Astrocyte (in vitro differentiated cells and primary cell): Measurements from ENCODE around the gene ZFYVE1.

Experiments used
- EZH2 ChIP-seq: IDR thresholded peaks from 2 replicates; pipeline ENCODE4 v1.6.1; 2012; ENCODE audit warnings: mild to moderate bottlenecking, low read length, inconsistent platforms; ENCODE audit not compliant: insufficient read depth
- TF ChIP-seq, protein P1 (sequence below): IDR thresholded peaks from 2 replicates; pipeline ENCODE4 v1.5.1; 2011; ENCODE audit warnings: low read depth, mild to moderate bottlenecking, inconsistent platforms, low read length, moderate library complexity; ENCODE audit not compliant: insufficient read depth

GRCh38 chr14:73069585-73069984 is 42.7 kb upstream of the ZFYVE1 start:
- TF ChIP-seq, protein P1, sequence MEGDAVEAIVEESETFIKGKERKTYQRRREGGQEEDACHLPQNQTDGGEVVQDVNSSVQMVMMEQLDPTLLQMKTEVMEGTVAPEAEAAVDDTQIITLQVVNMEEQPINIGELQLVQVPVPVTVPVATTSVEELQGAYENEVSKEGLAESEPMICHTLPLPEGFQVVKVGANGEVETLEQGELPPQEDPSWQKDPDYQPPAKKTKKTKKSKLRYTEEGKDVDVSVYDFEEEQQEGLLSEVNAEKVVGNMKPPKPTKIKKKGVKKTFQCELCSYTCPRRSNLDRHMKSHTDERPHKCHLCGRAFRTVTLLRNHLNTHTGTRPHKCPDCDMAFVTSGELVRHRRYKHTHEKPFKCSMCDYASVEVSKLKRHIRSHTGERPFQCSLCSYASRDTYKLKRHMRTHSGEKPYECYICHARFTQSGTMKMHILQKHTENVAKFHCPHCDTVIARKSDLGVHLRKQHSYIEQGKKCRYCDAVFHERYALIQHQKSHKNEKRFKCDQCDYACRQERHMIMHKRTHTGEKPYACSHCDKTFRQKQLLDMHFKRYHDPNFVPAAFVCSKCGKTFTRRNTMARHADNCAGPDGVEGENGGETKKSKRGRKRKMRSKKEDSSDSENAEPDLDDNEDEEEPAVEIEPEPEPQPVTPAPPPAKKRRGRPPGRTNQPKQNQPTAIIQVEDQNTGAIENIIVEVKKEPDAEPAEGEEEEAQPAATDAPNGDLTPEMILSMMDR, result no peak
- TF ChIP-seq EZH2, result no peak
